Coronary artery (tissue), 2 donors: Measurements from ENCODE around the gene IRF2BP2.
A peak's percentile ranks its signal among the peaks of the same experiment; 100 is the strongest.

Experiments
- DNase-seq: peaks from one replicate; pipeline ENCODE4 v3.0.0-alpha.2; 2017; ENCODE audit warnings: low spot score
- H3K27ac ChIP-seq, 2 donors: fragments of 200-600 bp; sonication (generic); one replicate each; pipeline ENCODE4 v1.5.1; 2016 to 2019
- H3K4me3 ChIP-seq: fragments of 200-600 bp; sonication (generic); 2 replicates; pipeline ENCODE4 v1.5.1; 2016; ENCODE audit warnings: mild to moderate bottlenecking, moderate library complexity
- TF ChIP-seq, protein P1 (sequence below): fragments of 200-600 bp; sonication (generic); IDR thresholded peaks from one replicate; pipeline ENCODE4 v1.5.1; 2019; ENCODE audit warnings: antibody characterized with exemption

Gene IRF2BP2

DNA sequence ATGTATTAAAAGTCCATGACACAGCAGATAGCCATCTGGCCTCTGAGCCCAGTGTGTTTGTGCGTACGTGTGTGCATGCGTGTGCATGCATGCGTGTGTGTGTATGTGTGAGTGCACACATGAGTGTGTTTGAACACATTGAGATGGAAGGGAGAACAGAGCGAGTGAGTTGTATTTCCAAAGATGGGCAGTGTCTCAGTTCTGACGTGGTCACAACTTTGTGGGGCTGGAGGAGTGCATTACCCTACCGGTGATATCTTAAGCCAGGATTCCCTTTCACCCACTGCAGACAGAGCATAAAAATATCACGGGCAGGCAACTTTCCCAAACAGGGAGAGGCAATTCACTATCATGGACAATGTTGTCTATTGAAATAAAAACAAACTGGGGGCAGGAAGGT, 27.8 kb downstream of the IRF2BP2 start:
- Histone ChIP-seq H3K27ac (peak overlapping the region; percentile 64 to 94), H3K4me3 (no peak overlapping the region)
- TF ChIP-seq, protein P1, sequence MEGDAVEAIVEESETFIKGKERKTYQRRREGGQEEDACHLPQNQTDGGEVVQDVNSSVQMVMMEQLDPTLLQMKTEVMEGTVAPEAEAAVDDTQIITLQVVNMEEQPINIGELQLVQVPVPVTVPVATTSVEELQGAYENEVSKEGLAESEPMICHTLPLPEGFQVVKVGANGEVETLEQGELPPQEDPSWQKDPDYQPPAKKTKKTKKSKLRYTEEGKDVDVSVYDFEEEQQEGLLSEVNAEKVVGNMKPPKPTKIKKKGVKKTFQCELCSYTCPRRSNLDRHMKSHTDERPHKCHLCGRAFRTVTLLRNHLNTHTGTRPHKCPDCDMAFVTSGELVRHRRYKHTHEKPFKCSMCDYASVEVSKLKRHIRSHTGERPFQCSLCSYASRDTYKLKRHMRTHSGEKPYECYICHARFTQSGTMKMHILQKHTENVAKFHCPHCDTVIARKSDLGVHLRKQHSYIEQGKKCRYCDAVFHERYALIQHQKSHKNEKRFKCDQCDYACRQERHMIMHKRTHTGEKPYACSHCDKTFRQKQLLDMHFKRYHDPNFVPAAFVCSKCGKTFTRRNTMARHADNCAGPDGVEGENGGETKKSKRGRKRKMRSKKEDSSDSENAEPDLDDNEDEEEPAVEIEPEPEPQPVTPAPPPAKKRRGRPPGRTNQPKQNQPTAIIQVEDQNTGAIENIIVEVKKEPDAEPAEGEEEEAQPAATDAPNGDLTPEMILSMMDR: no peak
- no peak for DNase-seq

DNA sequence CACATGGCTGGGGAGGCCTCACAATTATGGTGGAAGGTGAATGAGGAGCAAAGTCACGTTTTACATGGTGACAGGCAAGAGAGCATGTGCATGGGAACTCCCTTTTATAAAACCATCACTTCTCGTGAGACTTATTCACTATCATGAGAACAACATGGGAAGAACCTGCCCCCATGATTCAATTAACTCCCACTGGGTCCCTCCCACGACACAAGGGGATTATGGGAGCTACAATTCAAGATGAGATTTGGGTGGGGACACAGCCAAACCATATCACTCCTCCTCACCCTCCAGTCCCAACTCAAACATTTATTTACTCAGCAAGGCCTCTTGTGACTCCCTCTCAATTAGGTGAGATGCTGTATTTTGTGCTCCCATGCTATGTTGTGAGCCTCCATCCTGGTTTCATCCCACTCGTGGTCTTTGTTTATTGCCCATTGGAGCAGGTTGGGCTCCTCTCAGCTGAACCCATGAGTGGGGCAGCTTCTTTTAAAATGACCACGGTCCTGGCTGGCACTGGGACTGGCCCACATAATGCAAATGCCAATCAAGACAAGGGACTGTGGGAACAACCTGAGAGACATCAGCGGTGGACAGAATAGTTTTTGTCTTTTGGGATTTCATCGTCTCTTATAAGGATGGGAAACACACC, 28.8 kb downstream of the IRF2BP2 start:
- DNase-seq: no peak
- TF ChIP-seq, protein P1: no peak
- Histone ChIP-seq H3K27ac (peak overlapping the region; percentile 64 to 94), H3K4me3 (no peak overlapping the region)

DNA sequence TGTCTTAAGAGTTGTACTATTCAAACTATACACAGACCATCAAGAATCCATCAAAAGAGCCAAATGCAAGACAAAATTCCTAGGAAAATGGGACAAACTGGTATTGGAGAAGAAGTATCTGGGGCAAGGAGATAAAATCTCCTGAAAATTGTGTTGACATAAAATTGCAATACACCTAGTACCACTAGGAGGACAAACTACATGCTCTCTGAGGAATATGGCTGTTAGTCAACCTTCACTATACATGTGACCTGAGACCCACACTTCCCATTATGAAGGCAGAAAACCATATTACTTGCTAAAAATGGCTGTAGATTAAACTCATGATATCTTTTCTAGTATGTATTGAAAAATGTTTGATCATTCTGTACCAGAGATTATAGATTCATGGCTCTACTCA, 30.0 kb downstream of the IRF2BP2 start:
- DNase-seq: no peak
- TF ChIP-seq, protein P1: no peak
- Histone ChIP-seq H3K4me3 (no peak overlapping the region), H3K27ac (no peak overlapping the region)

DNA sequence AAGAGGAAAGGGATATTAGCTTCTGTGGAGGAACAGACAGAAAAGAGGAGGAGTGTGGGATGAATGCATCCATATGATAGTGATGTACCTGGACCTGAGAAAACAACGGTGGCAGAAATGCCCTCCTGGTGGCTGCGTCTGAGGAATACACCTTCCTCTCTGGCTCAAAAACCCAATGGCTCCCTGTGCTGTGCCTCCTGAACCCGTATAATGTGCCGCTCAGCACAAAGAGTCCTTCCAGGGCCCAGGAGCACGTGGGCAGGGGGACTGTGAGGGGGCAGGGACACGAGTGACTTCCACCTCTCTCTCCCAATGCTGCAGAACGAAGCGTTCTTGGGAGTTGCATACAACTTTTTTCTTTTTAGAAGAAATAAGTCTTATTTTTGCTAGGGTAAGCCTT, 31.2 kb downstream of the IRF2BP2 start:
- TF ChIP-seq, protein P1: no peak
- no peak for DNase-seq
- no peak overlapping the region for H3K4me3 ChIP-seq
- no peak overlapping the region for H3K27ac ChIP-seq

DNA sequence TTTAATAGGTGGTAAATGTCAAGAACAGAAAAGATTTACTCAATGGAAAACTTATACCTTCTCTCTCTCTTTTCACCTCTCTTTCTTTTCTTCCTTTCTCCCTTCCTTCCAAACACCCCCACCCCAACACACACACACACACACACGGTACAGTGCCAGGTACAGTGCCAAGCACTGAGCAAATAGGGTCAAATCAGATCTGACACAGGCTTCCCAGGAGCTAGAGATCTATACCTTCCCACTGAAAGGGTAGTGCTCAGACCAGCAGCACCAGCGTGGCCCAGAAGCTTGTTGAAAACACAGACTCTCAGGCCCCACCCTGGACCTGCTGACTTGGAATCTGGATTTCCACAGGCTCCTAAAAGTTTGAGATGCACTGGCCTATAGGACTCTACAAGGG, 31.9 kb downstream of the IRF2BP2 start:
- DNase-seq: no peak
- H3K27ac ChIP-seq: no peak overlapping the region
- TF ChIP-seq, protein P1: no peak
- no peak overlapping the region for H3K4me3 ChIP-seq

DNA sequence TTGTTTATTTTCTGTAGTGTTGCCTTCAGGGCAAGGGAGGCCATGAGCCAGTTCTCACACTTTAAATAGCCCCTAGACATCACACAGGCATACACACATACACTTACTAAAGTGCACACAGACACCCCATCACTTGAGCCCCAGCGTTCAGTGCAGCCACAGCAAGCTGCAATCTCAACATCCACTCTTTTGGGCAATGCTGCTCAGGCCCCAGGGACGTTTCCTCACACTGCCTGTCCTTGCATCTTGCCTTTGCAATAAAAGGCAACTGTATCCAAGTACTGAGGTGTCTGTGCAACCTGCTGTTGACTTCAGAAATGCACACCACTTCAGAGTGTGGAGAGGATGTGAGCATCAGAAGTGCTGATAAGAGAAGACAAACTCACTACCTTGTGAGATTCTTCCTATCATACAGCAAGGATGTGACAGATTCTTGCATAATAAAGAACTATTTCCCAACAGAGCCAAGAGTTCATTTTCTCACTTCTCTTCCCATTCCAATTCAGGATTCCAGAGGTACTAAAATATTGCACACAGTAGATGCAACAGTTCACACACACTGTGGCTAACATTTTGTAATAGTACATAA, 36.2 kb downstream of the IRF2BP2 start:
- TF ChIP-seq, protein P1: no peak
- Histone ChIP-seq H3K27ac (peak overlapping the region in 1 of 2 donors; percentile 16), H3K4me3 (no peak overlapping the region)
- DNase-seq: peak; percentile 66

DNA sequence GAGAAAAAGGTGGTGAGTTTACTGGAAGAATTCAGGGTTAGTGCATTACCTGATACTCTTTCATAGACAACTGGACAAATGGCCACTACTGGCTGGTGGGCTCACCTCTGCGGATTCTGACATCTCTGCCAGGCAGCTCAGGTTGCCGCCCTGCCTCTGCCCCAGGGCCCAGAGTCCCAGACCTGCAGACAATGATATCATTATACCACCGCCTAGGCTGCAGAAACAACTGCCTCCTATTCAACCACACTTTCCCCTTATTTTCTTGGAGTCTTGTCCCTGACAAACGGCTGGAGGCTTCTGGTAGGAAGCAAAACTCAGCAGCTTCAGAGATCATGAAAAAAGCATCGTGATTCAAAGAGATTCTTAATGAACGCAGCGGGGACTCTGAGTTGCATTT, 37.0 kb downstream of the IRF2BP2 start:
- no peak overlapping the region for H3K27ac ChIP-seq
- TF ChIP-seq, protein P1: no peak
- H3K4me3 ChIP-seq: no peak overlapping the region
- DNase-seq: no peak
